Measurements from ENCODE around the gene MPP1. TPM values are rescaled to one million over a fixed set of nuclear protein-coding genes. Genes with fewer than 3 reads are reported as not detected.

The MPP1 gene
- total RNA-seq, 4 donors from 2014 or later: 41.8 to 162 (median 45.5) TPM

- no peak for ATAC-seq (ENCODE audit: low FRiP score)
- no peak for TF ChIP-seq CTCF (IDR thresholded peaks at IDR 0.05)
- no peak for DNase-seq (ENCODE audit: low spot score)
These were observed 73.4 kb downstream of the MPP1 start for GRCh38 chrX:154731881-154732280.

- DNase-seq (ENCODE audit: low spot score): no peak
- no peak for TF ChIP-seq CTCF (IDR thresholded peaks at IDR 0.05)
- no peak for ATAC-seq (ENCODE audit: low FRiP score)
These were observed 74.1 kb downstream of the MPP1 start for GRCh38 chrX:154731184-154731583.

GRCh38 chrX:154730253-154730891 lies 74.9 kb downstream of the MPP1 start:
- TF ChIP-seq CTCF (IDR thresholded peaks at IDR 0.05): no peak
- ATAC-seq (ENCODE audit: low FRiP score) (no peak), DNase-seq (ENCODE audit: low spot score) (no peak)

GRCh38 chrX:154729439-154729838 lies 75.8 kb downstream of the MPP1 start:
- ATAC-seq (ENCODE audit: low FRiP score): no peak
- no peak for TF ChIP-seq CTCF (IDR thresholded peaks at IDR 0.05)
- DNase-seq (ENCODE audit: low spot score): no peak

Small RNA genes within 50 kb of the gene (small RNA-seq; reads per million reads assigned to genes)
- gene SNORA36A: not detected

Other genes with a start within 250 kb of the MPP1 start
- gene CTAG1A, start 220.4 kb downstream of the MPP1 start, total RNA-seq: not detected
- gene CTAG1B, start 186.2 kb downstream of the MPP1 start, total RNA-seq: not detected
- not detected for gene CTAG2, start 151.9 kb downstream of the MPP1 start, total RNA-seq
- gene GAB3, start 54.4 kb downstream of the MPP1 start, total RNA-seq: 10 to 100 TPM in 3 of 4 donors, 1 to 10 TPM in 1; 4.7 to 22.5 (median 14.8) TPM
- 100 to 1,000 TPM in 1 of 4 donors, 10 to 100 TPM in 3; 29.8 to 125 (median 35.9) TPM for gene DKC1, start 42.6 kb downstream of the MPP1 start, total RNA-seq
- gene SMIM9, start 29.2 kb upstream of the MPP1 start, total RNA-seq: 1 to 10 TPM in 1 of 4 donors, not detected in 3; 7.3 TPM
- 1 to 10 TPM in 3 of 4 donors, under 1 TPM in 1; 0.63 to 9.7 (median 5.5) TPM for gene F8A1, start 80.9 kb upstream of the MPP1 start, total RNA-seq
- gene F8, start 217.2 kb upstream of the MPP1 start, total RNA-seq: 100 to 1,000 TPM in 1 of 4 donors, 10 to 100 TPM in 3; 18.2 to 184 (median 26.2) TPM
- 100 to 1,000 TPM in 2 of 4 donors, 10 to 100 TPM in 2; 65.8 to 110 (median 83.7) TPM for gene FUNDC2, start 221.4 kb upstream of the MPP1 start, total RNA-seq